ENCODE results near the gene GRIN1.

GRIN1 gene

GRCh38 chr9:137170486-137171148, 31.7 kb downstream of the GRIN1 start:
- TF ChIP-seq, protein P1, sequence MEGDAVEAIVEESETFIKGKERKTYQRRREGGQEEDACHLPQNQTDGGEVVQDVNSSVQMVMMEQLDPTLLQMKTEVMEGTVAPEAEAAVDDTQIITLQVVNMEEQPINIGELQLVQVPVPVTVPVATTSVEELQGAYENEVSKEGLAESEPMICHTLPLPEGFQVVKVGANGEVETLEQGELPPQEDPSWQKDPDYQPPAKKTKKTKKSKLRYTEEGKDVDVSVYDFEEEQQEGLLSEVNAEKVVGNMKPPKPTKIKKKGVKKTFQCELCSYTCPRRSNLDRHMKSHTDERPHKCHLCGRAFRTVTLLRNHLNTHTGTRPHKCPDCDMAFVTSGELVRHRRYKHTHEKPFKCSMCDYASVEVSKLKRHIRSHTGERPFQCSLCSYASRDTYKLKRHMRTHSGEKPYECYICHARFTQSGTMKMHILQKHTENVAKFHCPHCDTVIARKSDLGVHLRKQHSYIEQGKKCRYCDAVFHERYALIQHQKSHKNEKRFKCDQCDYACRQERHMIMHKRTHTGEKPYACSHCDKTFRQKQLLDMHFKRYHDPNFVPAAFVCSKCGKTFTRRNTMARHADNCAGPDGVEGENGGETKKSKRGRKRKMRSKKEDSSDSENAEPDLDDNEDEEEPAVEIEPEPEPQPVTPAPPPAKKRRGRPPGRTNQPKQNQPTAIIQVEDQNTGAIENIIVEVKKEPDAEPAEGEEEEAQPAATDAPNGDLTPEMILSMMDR (IDR thresholded peaks at IDR 0.05): no peak
- Histone ChIP-seq H3K79me2 (no peaks in the 10 kb centered on the region), H3K36me3 (ENCODE audit: control insufficient read depth, insufficient read depth, low read length) (no peaks in the 10 kb centered on the region), H3K27ac (no peak overlapping the region), H3K27me3 (ENCODE audit: control insufficient read depth, insufficient read depth, low read length) (peaks cover 12% of the 10 kb centered on the region), H3K4me1 (no peaks in the 10 kb centered on the region), H3K4me3 (ENCODE audit: low read depth, low read length) (no peak overlapping the region), H3K9ac (no peak overlapping the region), H2AFZ (no peak overlapping the region), H3K4me2 (ENCODE audit: low read length) (no peak overlapping the region), H3K9me3 (ENCODE audit: control insufficient read depth, low read length) (no peaks in the 10 kb centered on the region)

DNA sequence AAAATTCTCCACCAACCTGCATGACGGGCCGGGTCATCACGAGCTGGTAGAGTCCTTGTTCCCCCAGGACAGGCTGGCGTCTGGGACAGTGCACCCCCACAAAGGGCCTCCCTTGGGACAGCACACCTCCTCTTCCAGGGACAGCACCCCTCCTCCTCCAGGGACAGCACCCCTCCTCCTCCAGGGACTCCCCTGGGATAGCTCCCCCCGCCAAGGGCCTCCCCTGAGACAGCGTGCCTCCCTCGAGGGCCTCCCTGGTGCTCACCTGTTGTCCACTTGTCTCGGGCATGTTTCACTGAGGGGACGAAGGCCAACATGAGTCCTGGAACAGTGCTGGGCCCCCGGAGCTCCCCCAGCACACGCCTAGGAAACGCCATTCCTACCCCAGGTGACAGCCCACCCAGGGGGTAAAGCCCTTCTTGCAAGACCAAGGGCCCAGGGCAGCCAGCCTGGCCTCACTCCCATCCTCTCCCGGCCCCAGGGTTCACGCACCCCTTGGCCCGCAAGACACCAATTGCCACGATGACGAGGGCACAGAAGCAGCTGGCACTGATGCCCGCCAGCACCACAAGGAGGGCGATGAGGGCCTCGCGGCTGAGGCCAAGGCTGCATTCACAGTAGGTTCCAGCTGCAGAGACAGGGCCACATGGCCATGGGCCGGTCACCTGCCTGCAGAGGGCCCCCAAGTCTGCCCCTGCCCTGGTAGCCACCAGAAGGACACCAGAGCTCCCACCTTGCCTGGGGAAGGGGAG, 32.4 kb downstream of the GRIN1 start:
- TF ChIP-seq, protein P1 (IDR thresholded peaks at IDR 0.05): no peak
- Histone ChIP-seq H3K4me2 (ENCODE audit: low read length) (no peak overlapping the region), H2AFZ (no peak overlapping the region), H3K9me3 (ENCODE audit: control insufficient read depth, low read length) (no peaks in the 10 kb centered on the region), H3K27me3 (ENCODE audit: control insufficient read depth, insufficient read depth, low read length) (peaks cover 12% of the 10 kb centered on the region), H3K27ac (no peak overlapping the region), H3K4me1 (no peaks in the 10 kb centered on the region), H3K79me2 (no peaks in the 10 kb centered on the region), H3K4me3 (ENCODE audit: low read depth, low read length) (no peak overlapping the region), H3K9ac (no peak overlapping the region), H3K36me3 (ENCODE audit: control insufficient read depth, insufficient read depth, low read length) (no peaks in the 10 kb centered on the region)

GRCh38 chr9:137172901-137173795, 34.2 kb downstream of the GRIN1 start:
- Histone ChIP-seq H3K36me3 (ENCODE audit: control insufficient read depth, insufficient read depth, low read length) (no peaks in the 10 kb centered on the region), H3K9me3 (ENCODE audit: control insufficient read depth, low read length) (no peaks in the 10 kb centered on the region), H3K27ac (no peak overlapping the region), H3K9ac (no peak overlapping the region), H2AFZ (no peak overlapping the region), H3K4me3 (ENCODE audit: low read depth, low read length) (no peak overlapping the region), H3K4me1 (no peaks in the 10 kb centered on the region), H3K79me2 (no peaks in the 10 kb centered on the region), H3K27me3 (ENCODE audit: control insufficient read depth, insufficient read depth, low read length) (peaks cover 4% of the 10 kb centered on the region), H3K4me2 (ENCODE audit: low read length) (no peak overlapping the region)
- TF ChIP-seq, protein P1 (IDR thresholded peaks at IDR 0.05): no peak

DNA sequence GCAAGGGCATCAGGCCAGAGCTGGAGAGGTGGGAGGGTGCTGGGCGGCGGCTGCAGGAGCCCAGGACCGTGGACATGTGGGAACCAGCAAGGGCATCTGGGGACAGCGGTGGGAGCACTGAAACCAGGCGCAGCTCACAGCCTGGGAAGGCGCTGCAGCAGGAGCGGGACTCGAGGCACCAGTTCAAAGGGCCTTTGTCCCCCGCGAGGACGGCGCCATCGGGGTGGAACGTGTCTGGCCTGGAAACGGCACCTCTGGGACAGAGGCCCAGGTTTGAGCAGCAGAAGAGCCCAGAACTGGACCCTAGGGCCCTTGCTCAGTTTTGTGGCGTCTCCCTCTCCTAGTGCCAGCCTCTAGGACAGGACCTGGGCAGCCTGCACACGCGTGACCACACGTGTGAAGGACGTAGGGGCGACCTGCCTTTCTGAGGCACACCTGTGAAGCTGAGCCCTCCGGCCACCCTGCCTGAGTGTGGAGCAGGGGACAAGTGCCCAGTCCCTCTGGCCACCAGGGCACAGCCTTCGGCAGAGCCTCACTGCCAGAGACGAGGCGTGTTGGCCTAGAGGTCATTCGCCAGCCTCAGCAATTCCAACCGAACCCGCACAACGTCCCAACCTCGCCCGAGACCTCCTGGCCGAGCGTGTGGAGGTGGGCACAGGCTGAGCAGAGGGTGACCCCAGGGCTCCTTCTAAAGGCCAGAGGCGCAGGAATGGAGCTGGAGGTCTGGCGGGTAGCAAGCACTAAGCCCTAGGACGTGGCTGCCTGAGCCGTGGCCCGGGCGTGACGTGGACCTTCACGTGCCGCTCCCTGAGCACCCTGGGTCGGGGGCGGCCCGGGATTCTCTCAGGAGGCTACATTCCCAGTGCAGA, 35.1 kb downstream of the GRIN1 start:
- TF ChIP-seq, protein P1 (IDR thresholded peaks at IDR 0.05): no peak
- Histone ChIP-seq H3K9me3 (ENCODE audit: control insufficient read depth, low read length) (no peaks in the 10 kb centered on the region), H3K4me3 (ENCODE audit: low read depth, low read length) (no peak overlapping the region), H3K4me1 (no peaks in the 10 kb centered on the region), H3K27me3 (ENCODE audit: control insufficient read depth, insufficient read depth, low read length) (peaks cover 4% of the 10 kb centered on the region), H3K9ac (no peak overlapping the region), H3K4me2 (ENCODE audit: low read length) (no peak overlapping the region), H3K27ac (no peak overlapping the region), H3K79me2 (no peaks in the 10 kb centered on the region), H3K36me3 (ENCODE audit: control insufficient read depth, insufficient read depth, low read length) (no peaks in the 10 kb centered on the region), H2AFZ (no peak overlapping the region)

Measured in parathyroid adenoma (tissue), 2 donors.